GM18517 (cell line): Measurements from ENCODE around the gene MRPL54.

Experiments
- ATAC-seq: cut with Tn5 transposase; IDR thresholded peaks from one replicate; pipeline ENCODE4 v1.9.1; 2021; ENCODE audit warnings: mild to moderate bottlenecking, moderate library complexity; ENCODE audit not compliant: unreplicated experiment

Gene MRPL54

GRCh38 chr19:3783660-3784584 is 21.4 kb downstream of the MRPL54 start:
- no peak for ATAC-seq

GRCh38 chr19:3784607-3785450 is 22.3 kb downstream of the MRPL54 start:
- no peak for ATAC-seq

GRCh38 chr19:3785451-3785937 is 23.0 kb downstream of the MRPL54 start:
- ATAC-seq, result no peak

GRCh38 chr19:3785938-3786824 is 23.7 kb downstream of the MRPL54 start, which contains the start of gene MATK:
Gene MATK (minus strand): TSS chr19:3786381. CDS start chr19:3785135, 1,246 bp downstream.
- no peak for ATAC-seq

GRCh38 chr19:3788996-3789778 is 26.7 kb downstream of the MRPL54 start:
- no peak for ATAC-seq

- no peak for ATAC-seq
Measured at GRCh38 chr19:3790209-3790734, 27.8 kb downstream of the MRPL54 start.

GRCh38 chr19:3790941-3791340 is 28.5 kb downstream of the MRPL54 start:
- no peak for ATAC-seq

- no peak for ATAC-seq
Measured at GRCh38 chr19:3792114-3792513, 29.6 kb downstream of the MRPL54 start.

- no peak for ATAC-seq
Measured at GRCh38 chr19:3793799-3794198, 31.3 kb downstream of the MRPL54 start.

GRCh38 chr19:3796358-3796757 is 33.9 kb downstream of the MRPL54 start:
- no peak for ATAC-seq

GRCh38 chr19:3798137-3798536 is 35.7 kb downstream of the MRPL54 start:
- no peak for ATAC-seq

- ATAC-seq, result no peak
Measured at GRCh38 chr19:3800996-3801395, 38.5 kb downstream of the MRPL54 start.

GRCh38 chr19:3801412-3802096 is 39.1 kb downstream of the MRPL54 start:
- ATAC-seq, result no peak

- ATAC-seq, result no peak
Measured at GRCh38 chr19:3803114-3803888, 40.8 kb downstream of the MRPL54 start.

- no peak for ATAC-seq
Measured at GRCh38 chr19:3803986-3804385, 41.5 kb downstream of the MRPL54 start.

- no peak for ATAC-seq
Measured at GRCh38 chr19:3804429-3804828, 41.9 kb downstream of the MRPL54 start.

- ATAC-seq, result no peak
Measured at GRCh38 chr19:3805859-3806258, 43.4 kb downstream of the MRPL54 start.

GRCh38 chr19:3807131-3807480 is 44.6 kb downstream of the MRPL54 start:
- no peak for ATAC-seq
